Stimulated activated CD8-positive, alpha-beta memory T cell treated with anti-CD3 and anti-CD28 coated beads, Interleukin-12 subunit alpha, Interleukin-12 subunit beta, amount 100 ng/mL, for 4 hours (primary cell): ENCODE results near the gene HUNK.
"Not testable (repeated sequence)": the region's sequence is repeated elsewhere in the genome, so short reads cannot be mapped to it uniquely, and the experiment has no call there.

Experiments
- DNase-seq: peaks from one replicate; pipeline ENCODE4 v3.0.0-alpha.2; 2020; ENCODE audit warnings: low read depth

Gene HUNK

DNA sequence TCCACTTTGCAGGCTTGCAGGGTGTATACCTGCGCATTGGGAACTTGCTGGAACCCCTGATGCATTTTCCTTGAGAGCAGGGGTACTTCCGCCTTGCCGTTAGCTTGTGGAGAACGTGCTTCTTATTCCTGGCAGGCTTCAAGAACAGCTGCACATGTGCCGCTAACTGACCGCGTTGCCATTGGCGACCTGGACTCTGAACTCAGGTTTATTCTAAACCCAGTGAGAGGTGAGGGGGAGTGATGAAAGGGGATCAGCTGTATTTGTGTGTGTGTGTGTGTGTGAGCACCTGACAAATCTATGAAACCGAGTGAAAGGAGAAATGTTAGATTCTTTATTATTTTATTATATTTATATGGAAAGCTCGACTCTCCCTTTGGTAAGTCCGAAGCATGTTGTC, 128.6 kb downstream of the HUNK start:
- no peak for DNase-seq

DNA sequence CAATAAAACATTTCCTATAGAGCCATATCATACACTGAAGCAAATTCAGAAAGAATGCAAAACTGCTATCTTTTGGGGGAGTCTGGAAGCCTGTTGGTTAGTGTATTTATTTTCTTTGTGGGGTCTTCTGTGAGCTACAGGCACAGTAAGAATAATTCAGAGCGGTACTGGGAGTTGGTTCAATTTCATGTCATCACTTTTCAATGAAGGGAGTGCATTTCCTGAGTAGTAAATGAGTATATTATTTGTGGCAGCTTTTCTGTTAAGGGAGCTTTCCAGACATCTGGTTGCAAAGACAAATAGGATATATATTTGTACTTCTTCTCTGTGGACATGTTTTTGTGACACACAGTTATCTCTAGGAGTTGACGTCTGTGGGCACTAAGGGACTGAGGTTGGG, 130.6 kb downstream of the HUNK start:
- DNase-seq, result no peak

DNA sequence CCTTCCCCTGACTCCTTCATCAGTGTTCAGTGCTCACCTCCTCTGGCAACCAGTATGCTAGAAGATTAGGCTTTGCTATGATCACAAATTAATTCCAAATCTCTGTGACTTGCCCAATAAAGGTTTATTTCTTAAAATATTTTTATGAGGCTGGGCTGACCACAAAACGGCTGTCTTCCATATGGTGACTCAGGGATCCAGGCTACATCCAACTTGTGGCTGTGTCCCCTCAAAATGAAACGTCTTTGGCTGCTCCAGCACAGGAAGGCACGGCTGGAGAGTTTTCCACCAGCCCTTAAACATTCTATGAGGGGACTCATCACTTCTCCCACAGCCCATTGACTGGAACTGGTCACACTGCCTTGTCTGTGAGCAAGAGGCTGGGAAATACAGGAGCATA, 131.5 kb downstream of the HUNK start:
- no peak for DNase-seq

DNA sequence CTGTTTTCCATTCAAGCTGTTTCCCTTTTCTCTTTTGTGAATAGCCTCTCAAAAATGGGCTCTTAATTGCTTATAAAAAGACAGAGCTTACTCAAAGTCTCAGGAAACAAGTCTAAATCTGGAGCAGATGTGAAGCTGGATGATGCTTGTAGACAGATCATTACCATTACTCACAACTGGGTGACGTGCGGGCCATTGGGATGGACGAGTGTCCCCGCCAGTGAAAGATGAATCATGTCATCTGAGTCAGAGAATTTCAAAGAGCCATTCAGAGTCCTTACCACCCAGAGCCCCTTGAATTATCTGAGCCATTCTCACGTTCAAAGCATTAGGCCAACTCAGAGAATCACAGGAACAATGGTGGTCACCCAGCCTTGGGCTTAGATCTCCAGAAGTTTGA, 134.6 kb downstream of the HUNK start:
- DNase-seq, result no peak

DNA sequence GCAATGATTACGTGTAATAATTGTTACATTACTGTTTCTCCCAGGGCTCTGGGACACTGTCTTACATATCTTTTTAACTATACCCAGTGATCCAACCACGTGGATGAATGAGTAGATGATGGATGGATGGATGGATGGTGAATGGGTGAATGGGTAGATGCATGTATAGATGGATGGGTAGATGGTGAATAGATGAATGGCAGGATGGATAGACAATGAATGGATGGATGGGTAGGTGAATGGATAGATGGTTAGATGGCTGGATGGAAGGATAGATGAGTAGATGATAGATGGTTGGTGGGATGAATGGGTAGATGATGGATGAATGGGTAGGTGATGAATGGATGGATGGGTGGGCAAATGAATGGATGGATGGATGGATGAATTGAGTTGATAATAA, 135.9 kb downstream of the HUNK start:
- no peak for DNase-seq

DNA sequence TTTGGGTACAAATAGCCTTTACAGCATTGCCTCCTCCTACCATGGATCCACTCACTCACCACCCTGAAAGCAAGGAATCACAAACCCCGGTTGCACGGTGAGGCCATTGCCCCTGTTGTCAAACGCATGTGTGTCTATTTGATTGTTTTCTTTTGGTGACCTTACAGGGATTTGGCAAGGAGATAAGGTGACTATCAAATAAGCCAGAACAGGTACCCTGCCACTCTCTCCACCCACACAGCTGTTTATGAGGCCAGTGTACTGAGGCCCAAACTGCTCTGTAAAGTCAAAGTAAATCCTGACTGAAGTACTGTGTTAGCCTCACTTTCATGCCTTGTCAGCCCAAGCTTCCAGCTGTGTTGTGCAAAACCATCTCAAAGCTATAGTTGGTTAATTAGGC, 136.4 kb downstream of the HUNK start:
- no peak for DNase-seq

DNA sequence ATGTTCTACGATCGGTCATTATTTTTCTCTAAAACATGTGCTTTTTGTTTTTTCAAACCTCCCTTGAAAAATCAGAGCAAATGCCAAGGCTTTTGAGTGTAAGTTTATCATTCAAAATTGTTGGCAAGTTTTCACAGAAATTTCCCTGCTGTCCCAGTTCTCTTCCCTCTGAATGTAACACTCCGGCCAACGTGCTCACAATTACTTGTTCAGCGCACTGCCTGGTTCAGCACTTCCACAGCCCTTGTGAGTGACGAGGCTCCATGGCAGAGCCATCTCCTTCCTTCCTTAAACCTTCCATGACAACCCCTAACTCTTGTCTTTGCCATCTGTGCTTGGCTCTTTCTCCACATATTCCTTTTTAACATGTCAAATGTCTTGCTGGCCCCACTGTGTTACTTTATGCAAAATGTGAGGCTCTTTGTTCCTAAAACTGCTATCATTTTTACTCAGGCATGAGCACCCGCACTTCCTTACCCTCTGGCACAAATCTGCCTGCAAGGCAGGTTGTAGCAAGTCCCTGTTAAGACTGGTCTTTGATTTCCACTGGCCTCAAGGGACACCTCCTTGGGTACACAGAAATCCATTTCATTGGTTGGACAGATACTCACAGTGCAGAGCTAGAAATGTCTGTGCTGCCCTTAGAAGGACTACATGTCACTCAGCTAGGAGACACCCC, 142.8 kb downstream of the HUNK start:
- no peak for DNase-seq

DNA sequence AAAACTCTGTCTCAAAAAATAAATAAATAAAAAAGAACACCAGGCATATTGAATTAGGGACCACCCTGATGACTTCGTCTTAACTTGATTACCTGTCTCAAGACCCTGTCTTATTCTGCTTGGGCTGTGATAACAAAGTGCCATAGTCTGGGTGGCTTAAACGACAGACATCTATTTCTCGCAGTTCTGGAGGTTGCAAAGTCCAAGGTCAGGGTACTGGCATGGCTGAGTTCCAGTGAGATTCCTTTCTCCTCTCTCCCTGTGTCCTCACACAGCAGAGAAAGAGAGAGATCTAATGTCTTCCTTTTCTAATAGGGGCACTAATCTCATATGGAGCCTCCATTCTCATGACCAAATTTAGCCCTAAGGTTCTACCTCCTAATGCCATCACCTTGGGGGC, 145.6 kb downstream of the HUNK start:
- no peak for DNase-seq

DNA sequence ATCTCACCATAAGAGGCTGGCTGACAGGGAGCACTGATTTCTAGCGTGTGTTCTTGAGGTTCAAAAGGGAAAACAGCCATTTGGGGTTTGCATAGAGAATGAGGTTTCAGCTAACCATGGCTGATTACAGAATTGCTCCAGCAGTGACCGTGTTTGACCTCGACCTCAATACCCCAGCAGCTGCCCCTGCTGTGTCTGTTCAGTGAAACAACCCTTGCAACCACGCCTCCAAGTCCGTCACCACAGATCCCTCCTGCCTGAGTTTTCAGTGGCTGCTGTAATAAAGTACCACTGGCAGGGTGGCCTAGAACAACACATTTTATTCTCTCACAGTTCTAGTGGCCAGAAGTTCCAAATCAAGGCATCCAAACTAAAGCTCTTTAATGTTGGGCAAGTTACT, 147.7 kb downstream of the HUNK start:
- DNase-seq, result no peak

DNA sequence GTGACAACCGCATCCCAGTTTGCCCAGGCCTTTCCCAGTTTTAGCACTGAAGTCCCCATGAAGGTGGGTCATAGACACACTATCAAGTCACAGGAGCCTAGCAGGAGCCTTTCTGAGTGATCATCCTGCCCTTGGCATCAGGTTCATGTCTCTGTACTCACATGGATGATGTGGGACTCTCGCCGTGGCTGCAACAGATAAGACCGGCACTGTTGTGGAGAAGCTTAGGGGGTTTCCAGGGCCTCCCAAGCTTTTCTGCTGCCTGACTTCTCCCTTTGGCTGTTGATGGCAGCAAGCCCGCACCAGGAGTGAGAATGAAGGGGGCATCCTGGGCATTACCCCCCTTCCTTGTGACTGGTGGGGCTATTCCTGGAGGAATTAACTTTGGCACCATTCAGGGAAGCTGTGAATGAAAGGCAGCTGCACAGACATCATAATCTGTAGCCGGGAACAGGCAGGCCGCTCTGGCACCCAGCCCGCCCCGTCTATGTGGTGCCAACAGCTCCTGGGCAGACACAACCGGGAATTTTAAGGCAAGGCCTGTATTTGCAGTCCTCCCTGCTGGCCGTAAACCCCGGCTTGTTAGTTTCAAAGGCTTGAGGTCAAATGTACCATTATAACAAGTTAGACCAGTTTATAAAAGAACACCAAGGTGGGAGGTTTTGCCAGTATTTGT, 148.6 kb downstream of the HUNK start:
- DNase-seq, result no peak

DNA sequence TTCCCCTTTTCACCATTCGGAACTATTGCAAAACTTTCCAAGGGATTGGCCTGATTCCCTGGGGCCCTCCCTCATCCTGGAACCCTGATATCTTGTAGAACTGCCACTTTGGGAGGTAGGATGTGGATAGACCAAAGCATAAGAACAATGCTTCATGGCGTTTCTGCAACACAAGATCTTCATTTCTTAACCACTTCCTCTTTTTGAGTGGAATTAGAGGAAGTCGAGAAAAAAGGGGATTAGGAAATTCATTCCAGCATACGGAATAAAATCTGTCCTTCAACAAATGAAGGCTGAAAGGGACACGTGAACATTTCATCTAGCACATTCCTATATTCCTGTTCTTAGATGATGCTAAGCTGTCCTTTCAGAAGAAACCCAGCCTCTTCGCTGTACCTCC, 149.3 kb downstream of the HUNK start:
- DNase-seq, result no peak

DNA sequence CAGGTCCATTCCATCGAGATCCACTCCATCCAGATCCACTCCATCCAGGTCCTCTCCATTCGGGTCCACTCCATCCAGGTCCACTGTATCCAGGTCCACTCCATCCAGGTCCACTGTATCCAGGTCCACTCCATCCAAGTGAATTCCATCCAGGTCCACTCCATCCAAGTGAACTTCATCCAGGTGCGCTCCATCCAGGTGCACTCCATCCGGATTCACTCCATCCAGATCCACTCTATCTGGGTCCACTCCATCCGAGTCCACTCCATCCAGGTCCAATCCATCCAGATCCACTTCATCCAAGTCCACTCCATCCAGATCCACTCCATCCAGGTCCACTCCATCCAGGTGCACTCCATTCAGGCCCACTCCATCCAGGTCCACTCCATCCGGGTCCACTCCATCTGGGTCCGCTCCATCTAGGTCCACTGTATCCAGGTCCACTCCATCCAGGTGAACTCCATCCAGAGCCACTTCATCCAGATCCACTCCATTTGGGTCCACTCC, 157.4 kb downstream of the HUNK start:
- no peak for DNase-seq

DNA sequence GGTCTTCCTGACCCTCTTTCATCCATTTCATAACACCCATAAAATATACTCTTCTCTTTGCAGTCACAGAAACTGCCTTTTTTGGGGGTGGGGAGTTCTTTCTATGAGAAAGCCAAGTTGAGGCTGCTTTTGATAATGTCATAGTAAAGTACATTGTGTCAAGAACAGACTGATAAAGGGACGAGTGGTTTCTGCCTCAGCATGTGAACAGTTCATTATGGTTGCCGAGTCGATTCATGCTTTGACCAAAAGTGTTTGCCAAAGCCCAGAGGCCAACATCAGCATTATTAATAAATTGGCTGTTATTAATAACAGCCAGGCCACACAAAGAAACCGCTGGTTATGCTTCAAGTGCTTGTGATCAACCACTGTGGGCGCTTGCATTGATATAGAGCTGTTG, 162.0 kb downstream of the HUNK start:
- no peak for DNase-seq

DNA sequence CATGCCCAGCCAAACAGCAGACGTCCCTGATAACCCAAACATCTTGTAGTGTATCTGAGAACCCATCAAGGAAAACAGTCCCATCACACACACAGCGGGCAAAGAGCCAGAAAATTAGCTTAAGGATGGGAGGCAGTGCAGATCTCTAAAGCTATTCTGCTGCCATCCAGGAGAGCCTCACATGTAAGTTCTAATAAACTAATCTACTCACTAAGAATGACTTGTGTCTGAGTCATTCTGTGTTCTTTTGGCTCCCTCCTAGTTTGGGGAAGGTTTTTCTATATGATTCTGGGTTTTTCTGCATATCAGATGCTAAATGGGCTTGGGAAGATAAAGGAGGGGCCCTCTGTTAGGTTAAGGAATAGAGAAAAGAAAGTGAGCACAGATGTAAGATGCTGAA, 162.8 kb downstream of the HUNK start:
- DNase-seq, result no peak

DNA sequence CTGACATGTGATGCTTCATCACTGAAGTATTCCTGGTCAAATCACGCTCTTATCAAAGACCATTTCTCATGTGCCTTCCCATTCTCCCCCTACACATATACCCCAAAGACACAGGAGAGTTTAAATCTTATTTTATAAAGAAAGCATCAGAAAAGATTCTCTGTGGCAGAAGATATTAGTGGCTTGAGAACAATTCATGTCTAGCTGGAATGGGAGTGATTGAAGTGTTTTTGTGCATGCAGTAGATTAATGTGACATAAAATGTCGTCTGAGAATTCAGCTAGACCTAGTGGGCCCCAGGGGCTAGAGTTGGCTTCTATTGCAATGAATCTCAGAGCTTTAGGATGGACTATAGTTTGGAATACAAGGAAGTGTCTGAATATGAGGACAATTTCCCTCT, 163.9 kb downstream of the HUNK start:
- no peak for DNase-seq

DNA sequence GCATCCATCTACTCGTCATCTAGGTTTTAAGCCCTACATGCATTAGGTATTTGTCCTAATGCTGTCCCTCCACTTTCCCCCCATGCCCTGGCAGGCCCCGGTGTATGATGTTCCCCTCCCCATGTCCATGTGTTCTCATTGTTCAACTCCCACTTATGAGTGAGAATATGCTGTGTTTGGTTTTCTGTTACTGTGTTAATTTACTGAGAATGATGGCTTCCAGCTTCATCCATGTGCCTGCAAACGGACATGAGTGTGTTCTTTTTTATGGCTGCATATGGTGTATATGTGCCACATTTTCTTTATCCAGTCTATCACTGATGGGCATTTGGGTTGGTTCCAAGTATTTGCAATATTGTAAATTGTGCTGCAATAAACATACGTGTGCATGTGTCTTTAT, 165.9 kb downstream of the HUNK start:
- DNase-seq, result not testable (repeated sequence)

DNA sequence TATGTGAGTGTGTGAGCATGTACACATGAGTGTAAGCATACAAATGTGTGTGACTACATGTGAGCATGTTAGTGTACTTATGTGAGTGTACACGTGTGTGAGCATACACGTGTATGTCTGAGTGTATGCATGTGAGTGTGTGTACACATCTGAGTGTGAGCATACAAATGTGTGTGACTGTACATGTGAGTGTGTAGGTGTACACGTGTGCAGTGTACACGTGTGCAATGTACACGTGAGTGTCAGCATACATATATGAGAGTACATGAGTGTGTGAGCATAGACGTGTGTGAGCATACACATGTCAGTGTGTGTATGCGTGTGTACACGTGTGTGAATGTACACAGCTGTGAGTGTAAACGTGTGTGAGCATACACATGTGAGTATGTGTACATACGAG, 170.6 kb downstream of the HUNK start:
- DNase-seq, result no peak

DNA sequence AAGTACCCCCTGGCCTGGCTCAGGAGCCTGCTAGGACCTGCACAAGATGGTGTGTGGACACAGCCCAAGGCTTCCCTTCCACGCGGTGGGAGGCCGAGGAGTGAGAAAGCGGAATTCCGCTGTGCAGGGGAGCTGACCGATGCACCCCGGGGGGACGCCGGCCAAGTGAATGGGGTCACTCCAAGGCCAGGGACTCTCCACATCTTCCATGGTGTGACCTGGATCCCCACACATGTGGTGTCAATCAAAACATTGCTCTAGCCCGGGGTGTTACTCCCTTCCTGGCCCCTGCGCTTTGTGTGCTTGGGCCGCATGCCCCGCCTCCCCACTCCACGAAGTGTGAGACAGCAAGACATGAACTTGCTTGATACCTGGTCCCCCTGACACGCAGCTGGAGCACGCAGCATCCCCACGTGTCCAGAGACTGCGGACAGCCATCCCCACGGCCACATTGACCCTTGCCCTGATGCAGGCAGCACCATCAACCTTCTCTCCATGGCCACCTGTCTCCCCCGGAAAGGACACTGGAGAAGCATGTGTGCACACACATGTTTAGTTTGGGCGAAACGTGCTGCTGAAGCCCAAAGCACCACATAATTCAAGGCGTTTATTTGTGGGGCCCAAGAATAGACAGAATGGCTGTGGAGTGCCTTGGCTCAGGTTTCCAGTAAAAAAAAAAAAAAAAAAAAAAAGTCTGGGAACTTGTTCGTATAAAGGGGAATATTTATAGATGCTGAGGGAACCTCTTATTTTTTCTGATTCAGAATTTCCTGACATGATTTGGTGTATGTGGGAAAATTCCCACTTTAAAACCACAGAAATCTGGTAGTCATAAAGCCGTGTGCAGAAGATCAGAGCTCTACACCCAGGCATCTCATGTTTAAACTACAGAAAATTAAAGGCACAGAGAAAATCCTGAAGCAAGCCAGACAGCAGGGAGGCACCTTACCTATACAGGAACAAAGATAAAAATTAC, 171.7 kb downstream of the HUNK start:
- DNase-seq, result no peak

DNA sequence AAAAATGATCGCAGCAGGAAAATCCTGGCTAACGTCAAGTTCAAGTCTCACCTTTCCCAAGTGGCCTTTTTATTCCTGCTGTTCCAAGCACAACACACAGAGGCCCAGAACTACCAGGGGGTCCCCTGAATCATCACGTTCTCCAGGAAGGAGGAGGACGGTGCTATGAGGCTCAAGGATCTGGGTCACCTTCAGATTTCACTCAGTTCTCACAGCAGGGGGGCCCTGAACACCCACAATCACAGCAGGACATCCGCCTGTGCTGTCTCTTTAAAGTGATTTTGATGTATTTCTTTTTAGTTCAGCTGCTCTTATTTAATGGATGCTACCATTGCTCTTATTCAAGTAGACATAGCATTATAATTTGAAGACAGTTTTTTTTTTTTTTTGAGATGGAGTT, 173.4 kb downstream of the HUNK start:
- no peak for DNase-seq

DNA sequence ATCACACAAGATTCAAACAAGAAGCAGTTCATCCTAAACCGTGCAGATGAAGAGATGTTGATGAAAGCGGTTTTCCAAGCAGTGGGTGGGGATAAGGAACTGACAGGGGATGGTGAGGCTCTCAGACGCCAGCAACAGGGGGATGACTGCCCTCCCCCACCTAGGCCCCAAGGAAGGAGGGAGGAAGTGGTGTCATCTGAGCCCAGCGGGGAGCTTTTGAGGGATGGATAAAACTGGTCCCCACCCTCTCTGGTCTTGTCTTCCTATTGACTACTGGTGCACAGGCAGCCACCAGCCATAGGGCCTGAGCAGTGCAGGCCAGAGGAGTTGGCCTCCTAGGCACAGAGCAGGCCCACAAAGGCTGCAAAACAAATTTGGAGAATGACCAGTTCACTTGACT, 175.5 kb downstream of the HUNK start:
- DNase-seq, result no peak
